Lower leg skin (tissue), 4 donors: ENCODE measurements around the gene AMZ2. TPM values are rescaled to one million over a fixed set of nuclear protein-coding genes. Genes with fewer than 3 reads are reported as not detected.
"Not testable (repeated sequence)": the region's sequence is repeated elsewhere in the genome, so short reads cannot be mapped to it uniquely, and the experiment has no call there.

Experiments
- DNase-seq, 2 donors: peaks; one replicate each; pipeline ENCODE4 v3.0.0-alpha.2; 2019; ENCODE audit warnings: low spot score in 2 of 2
- H3K4me3 ChIP-seq: fragments of 200-600 bp; sonication (generic); 2 replicates; pipeline ENCODE4 v1.5.1; 2017; ENCODE audit warnings: mild to moderate bottlenecking, low read depth; ENCODE audit not compliant: poor library complexity, severe bottlenecking
- POLR2A ChIP-seq, 2 donors: fragments of 450-650 bp; IDR thresholded peaks; one replicate each; pipeline ENCODE4 v1.6.1; 2016 to 2017; ENCODE audit warnings: antibody characterized with exemption in 2 of 2, mild to moderate bottlenecking in 1 of 2, moderate library complexity in 1 of 2
- WGBS, 2 donors: methylation state at CpG; one replicate each; pipeline ENCODE4 v1.1.5; 2018; 5-methylcytosine and 5-hydroxymethylcytosine counted together
- intact Hi-C: fragments of 100-400 bp; cut with DNase I; formaldehyde crosslinking; loops from one replicate; pipeline ENCODE4 v1.15.0; 2023; ENCODE audit warnings: low total_unique reads
- total RNA-seq, 4 donors: library from RNA; depleted of rRNA; stranded (reverse); fragments of >200 nt; gene quantifications; one replicate each; pipeline ENCODE4 v1.1.0, GENCODE V29; 2016
- TF ChIP-seq, protein P1 (sequence below), 3 donors: fragments of 450-650 bp; IDR thresholded peaks; one replicate each; pipeline ENCODE4 v1.5.1; 2016; ENCODE audit warnings: antibody characterized with exemption in 3 of 3, mild to moderate bottlenecking in 3 of 3, moderate library complexity in 2 of 3

Gene AMZ2
- total RNA-seq, 4 donors from 2014 or later = 25.8 to 55.0 (median 46.2) TPM

- TF ChIP-seq POLR2A (IDR thresholded peaks at IDR 0.05) = no peak
- TF ChIP-seq, protein P1, sequence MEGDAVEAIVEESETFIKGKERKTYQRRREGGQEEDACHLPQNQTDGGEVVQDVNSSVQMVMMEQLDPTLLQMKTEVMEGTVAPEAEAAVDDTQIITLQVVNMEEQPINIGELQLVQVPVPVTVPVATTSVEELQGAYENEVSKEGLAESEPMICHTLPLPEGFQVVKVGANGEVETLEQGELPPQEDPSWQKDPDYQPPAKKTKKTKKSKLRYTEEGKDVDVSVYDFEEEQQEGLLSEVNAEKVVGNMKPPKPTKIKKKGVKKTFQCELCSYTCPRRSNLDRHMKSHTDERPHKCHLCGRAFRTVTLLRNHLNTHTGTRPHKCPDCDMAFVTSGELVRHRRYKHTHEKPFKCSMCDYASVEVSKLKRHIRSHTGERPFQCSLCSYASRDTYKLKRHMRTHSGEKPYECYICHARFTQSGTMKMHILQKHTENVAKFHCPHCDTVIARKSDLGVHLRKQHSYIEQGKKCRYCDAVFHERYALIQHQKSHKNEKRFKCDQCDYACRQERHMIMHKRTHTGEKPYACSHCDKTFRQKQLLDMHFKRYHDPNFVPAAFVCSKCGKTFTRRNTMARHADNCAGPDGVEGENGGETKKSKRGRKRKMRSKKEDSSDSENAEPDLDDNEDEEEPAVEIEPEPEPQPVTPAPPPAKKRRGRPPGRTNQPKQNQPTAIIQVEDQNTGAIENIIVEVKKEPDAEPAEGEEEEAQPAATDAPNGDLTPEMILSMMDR (IDR thresholded peaks at IDR 0.05) = no peak
- H3K4me3 ChIP-seq = no peak overlapping the region
- intact Hi-C loops = no loop called here
- DNase-seq = no peak
- 45% methylated on average over 5 of the region's 5 CpGs for WGBS, 2 donors
Observed at GRCh38 chr17:68248891-68249290, 1.0 kb downstream of the AMZ2 start.

DNA sequence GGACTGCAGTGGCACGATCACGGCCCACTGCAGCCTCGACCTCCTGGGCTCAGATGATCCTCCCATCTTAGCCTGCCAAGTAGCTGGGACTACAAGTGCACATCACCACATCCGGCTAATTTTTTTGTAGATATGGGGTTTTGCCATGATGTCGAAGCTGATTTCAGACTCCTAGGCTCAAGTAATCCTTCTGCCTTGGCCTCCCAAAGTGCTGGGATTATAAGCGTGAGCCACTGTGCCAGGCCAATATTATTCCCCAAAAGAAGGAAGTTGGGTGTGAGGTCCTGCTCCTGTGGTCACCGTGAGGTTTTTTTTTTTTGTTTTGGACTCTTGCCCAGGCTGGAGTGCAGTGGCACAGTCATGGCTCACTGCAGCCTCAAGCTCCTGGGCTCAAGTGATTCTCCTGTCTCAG, 1.5 kb downstream of the AMZ2 start:
- DNase-seq = no peak
- intact Hi-C loops = no loop called here
- H3K4me3 ChIP-seq = no peak overlapping the region
- 64 to 67% methylated on average over 7 of the region's 7 CpGs for WGBS, 2 donors
- TF ChIP-seq, protein P1 (IDR thresholded peaks at IDR 0.05) = no peak
- TF ChIP-seq POLR2A (IDR thresholded peaks at IDR 0.05) = no peak

GRCh38 chr17:68253426-68253825, 5.6 kb downstream of the AMZ2 start:
- 83 to 85% methylated on average over 7 of the region's 7 CpGs for WGBS, 2 donors
- H3K4me3 ChIP-seq, intact Hi-C loops, DNase-seq: not testable (repeated sequence)

DNA sequence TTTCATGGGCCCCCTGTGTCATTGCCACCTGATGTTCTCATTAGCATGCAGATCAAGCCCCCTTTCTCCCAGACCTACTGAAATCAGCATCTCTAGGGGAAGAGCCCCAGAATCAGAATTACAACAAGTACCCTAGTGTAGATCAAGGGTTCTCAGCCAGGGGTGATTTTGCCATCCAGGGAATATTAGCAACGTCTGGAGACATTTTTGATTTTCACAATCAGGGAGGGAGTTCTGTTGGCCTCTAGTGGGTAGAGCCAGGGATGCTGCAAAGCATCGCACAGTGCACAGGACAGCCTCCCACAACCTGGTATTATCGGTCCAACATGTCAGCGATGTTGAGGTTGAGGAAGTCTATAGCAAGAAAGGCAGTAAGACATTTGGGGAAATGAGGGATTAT, 7.3 kb downstream of the AMZ2 start:
- DNase-seq = no peak
- 81 to 88% methylated on average over 4 of the region's 4 CpGs for WGBS, 2 donors
- intact Hi-C loops = no loop called here
- H3K4me3 ChIP-seq = no peak overlapping the region
- no peak for TF ChIP-seq POLR2A (IDR thresholded peaks at IDR 0.05)
- TF ChIP-seq, protein P1 (IDR thresholded peaks at IDR 0.05) = no peak

DNA sequence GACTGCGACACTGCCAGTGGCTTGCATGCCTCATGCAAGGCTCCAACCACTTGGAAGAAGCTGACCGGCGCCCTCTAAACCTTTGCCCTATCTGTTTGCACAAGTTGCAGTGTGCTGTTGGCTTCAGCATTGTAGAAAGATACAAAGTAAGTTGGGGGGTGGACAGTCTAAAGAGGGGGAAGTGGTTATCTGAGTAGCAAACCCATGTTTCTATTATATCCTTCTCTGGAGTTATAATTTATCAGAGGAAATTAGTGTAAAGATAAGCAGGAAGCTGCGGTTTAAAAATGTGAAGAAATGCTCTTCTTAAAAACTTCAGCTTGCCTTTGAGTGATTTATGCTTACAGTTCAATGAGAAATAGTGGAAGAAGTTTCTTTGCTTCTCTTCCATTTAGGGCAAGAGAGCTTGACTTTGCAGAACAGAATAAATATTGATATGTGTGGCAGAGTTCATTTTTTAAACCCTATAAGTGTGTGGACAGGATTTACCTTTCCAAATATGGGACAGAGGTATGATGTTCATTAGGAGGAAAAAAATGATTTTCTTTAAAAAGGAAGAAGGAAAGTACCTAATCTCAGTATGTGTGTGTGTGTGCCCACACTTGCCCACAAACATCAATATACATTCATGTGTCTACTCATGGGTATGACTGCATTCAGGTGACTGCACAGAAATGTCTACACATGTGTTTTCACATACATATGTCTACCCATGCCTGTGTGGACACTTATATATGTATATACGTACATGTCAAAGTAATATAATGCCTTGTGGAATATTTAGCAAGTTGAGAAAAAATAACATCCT, 8.1 kb downstream of the AMZ2 start:
- intact Hi-C loops = no loop called here
- 78 to 81% methylated on average over 5 of the region's 5 CpGs for WGBS, 2 donors
- no peak for DNase-seq
- no peak overlapping the region for H3K4me3 ChIP-seq
- no peak for TF ChIP-seq POLR2A (IDR thresholded peaks at IDR 0.05)
- TF ChIP-seq, protein P1 (IDR thresholded peaks at IDR 0.05) = no peak

DNA sequence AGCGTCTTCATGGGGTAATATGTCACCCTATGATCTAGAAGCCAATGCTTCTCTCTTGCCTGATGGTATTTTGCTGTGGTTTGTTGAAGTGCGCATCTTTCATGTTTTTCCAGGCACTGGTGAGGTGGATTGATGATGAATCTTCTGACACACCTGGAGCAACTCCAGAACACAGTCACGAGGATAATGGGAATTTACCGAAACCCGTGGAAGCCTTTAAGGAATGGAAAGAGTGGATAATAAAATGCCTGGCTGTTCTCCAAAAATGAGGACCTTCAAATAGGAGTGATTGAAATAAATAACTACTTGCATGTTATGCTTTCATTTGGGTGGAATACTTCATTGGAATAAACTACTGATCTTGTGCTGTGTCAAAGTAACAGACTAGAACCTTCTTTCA, 8.9 kb downstream of the AMZ2 start:
- WGBS, 2 donors = 49 to 52% methylated on average over 5 of the region's 5 CpGs
- H3K4me3 ChIP-seq, DNase-seq, intact Hi-C loops: not testable (repeated sequence)

GRCh38 chr17:68257934-68258333, 10.1 kb downstream of the AMZ2 start:
- intact Hi-C loops = no loop called here
- DNase-seq = no peak
- TF ChIP-seq, protein P1 (IDR thresholded peaks at IDR 0.05) = no peak
- no peak for TF ChIP-seq POLR2A (IDR thresholded peaks at IDR 0.05)

GRCh38 chr17:68258890-68259647, 11.2 kb downstream of the AMZ2 start:
- intact Hi-C loops, H3K4me3 ChIP-seq: not testable (repeated sequence)
- WGBS, 2 donors = 9 to 15% methylated on average over 18 to 31 of the region's 44 CpGs
- peak in 1 of 2 donors; percentile 39 for DNase-seq

More at GRCh38 chr17:68257934-68258333, 10.1 kb downstream of the AMZ2 start:
- no peak overlapping the region for H3K4me3 ChIP-seq

DNA sequence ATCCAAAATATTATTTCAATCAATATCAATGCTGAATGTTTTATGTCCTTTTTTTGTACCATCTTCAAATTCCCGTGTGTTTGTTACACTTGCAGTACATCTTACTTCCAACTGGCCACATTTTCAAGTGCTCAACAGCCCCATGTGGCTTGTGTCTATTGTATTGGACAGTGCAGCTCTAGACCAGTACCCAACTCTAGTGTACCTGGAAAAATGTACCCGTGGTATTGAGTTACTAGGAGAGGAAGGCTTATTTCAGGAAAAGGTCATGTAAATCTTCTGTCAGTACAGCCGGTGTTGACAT, 11.8 kb downstream of the AMZ2 start:
- intact Hi-C loops, DNase-seq, H3K4me3 ChIP-seq: not testable (repeated sequence)
- 71 to 73% methylated on average over 3 of the region's 3 CpGs for WGBS, 2 donors
